ENCODE data around the gene LNP1.

GRCh38 chr3:100500320-100500880 lies 99.1 kb downstream of the LNP1 start:
- no peak for TF ChIP-seq POLR2A (IDR thresholded peaks at IDR 0.05)
- no peak for TF ChIP-seq CTCF (IDR thresholded peaks at IDR 0.05)
